Measurements from ENCODE around the gene STK10.

DNA sequence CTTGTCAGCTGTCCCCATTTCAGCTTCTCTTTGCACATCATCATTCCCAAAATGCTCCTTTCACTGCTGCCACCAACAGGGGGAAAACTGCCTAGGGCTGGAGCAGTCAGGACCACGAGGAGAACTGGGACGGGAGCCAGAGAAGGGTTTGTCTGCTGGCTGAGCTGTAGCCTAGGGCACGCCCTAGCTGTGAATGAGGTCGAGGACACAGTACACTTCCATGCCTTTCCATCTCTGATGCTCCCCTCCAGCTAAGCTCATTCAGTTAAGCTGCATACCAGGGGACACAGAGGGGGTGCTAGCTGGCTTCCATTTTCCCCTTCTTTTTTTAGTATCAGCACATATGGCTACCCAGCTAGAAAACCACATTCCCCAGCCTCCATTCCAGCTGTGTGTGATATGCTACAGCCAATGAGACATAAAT lies 64.7 kb downstream of the STK10 start:
- TF ChIP-seq, protein P1, sequence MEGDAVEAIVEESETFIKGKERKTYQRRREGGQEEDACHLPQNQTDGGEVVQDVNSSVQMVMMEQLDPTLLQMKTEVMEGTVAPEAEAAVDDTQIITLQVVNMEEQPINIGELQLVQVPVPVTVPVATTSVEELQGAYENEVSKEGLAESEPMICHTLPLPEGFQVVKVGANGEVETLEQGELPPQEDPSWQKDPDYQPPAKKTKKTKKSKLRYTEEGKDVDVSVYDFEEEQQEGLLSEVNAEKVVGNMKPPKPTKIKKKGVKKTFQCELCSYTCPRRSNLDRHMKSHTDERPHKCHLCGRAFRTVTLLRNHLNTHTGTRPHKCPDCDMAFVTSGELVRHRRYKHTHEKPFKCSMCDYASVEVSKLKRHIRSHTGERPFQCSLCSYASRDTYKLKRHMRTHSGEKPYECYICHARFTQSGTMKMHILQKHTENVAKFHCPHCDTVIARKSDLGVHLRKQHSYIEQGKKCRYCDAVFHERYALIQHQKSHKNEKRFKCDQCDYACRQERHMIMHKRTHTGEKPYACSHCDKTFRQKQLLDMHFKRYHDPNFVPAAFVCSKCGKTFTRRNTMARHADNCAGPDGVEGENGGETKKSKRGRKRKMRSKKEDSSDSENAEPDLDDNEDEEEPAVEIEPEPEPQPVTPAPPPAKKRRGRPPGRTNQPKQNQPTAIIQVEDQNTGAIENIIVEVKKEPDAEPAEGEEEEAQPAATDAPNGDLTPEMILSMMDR (IDR thresholded peaks at IDR 0.05; ENCODE audit: low read depth, low read length, missing input control): peak; percentile 19
- TF ChIP-seq SP1 (IDR thresholded peaks at IDR 0.05) (no peak), NR2F2 (IDR thresholded peaks at IDR 0.05) (no peak), TAF1 (conservative IDR thresholded peaks at IDR 0.05) (no peak), RAD21 (IDR thresholded peaks at IDR 0.05) (peak; percentile 43 to 67), GABPA (IDR thresholded peaks at IDR 0.05 in 1 of 2, conservative IDR thresholded peaks at IDR 0.05 in 1 of 2) (no peak), EGR1 (IDR thresholded peaks at IDR 0.05; ENCODE audit: low read depth in 2 of 2) (no peak), YY1 (IDR thresholded peaks at IDR 0.05) (no peak), JUND (IDR thresholded peaks at IDR 0.05) (no peak), HNF4G (IDR thresholded peaks at IDR 0.05) (no peak), MAX (IDR thresholded peaks at IDR 0.05) (no peak)
- TF ChIP-seq, protein P2, sequence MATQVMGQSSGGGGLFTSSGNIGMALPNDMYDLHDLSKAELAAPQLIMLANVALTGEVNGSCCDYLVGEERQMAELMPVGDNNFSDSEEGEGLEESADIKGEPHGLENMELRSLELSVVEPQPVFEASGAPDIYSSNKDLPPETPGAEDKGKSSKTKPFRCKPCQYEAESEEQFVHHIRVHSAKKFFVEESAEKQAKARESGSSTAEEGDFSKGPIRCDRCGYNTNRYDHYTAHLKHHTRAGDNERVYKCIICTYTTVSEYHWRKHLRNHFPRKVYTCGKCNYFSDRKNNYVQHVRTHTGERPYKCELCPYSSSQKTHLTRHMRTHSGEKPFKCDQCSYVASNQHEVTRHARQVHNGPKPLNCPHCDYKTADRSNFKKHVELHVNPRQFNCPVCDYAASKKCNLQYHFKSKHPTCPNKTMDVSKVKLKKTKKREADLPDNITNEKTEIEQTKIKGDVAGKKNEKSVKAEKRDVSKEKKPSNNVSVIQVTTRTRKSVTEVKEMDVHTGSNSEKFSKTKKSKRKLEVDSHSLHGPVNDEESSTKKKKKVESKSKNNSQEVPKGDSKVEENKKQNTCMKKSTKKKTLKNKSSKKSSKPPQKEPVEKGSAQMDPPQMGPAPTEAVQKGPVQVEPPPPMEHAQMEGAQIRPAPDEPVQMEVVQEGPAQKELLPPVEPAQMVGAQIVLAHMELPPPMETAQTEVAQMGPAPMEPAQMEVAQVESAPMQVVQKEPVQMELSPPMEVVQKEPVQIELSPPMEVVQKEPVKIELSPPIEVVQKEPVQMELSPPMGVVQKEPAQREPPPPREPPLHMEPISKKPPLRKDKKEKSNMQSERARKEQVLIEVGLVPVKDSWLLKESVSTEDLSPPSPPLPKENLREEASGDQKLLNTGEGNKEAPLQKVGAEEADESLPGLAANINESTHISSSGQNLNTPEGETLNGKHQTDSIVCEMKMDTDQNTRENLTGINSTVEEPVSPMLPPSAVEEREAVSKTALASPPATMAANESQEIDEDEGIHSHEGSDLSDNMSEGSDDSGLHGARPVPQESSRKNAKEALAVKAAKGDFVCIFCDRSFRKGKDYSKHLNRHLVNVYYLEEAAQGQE (IDR thresholded peaks at IDR 0.05): no peak
